GM20000 (cell line): Measurements from ENCODE around the gene PLXNB3.

Source experiments
- DNase-seq: peaks from one replicate; pipeline ENCODE4 v3.0.0; 2012; ENCODE audit warnings: low spot score
- TF ChIP-seq, protein P1 (sequence below): IDR thresholded peaks from 2 replicates; pipeline ENCODE4 v1.5.1; 2012; ENCODE audit warnings: mild to moderate bottlenecking, control low read depth; ENCODE audit errors: extremely low read depth, missing control alignments

Gene PLXNB3

DNA sequence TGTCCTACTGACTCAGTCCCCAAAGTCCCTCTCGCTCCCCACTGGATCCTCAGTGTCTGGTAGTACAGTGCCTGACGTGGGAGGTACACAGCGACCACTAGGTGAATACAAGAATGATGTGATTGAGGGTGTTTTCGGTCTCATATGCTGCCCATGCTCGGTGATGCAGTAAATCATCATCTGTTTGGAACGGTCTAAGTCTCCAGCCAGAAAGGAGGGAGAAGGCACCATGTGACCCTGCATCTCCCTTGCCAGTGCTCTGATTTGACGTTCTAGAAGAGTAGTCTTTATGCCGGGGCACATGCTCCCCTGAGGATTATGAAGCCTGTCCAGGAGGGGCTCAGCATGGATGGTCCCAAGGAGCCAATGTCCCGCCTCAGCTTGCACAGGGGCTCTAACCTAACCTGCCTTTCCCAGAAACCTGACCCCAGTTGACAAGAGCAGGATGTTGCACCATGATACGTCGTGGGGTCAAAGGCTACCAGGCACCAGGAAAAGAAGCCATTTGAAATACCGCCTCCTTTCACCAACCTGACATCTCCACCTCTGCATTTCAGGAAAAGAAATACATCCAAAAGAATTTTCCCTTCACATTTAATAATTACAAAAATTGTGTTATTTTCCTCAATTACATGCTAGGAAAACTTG lies 13.8 kb upstream of the PLXNB3 start:
- TF ChIP-seq, protein P1, sequence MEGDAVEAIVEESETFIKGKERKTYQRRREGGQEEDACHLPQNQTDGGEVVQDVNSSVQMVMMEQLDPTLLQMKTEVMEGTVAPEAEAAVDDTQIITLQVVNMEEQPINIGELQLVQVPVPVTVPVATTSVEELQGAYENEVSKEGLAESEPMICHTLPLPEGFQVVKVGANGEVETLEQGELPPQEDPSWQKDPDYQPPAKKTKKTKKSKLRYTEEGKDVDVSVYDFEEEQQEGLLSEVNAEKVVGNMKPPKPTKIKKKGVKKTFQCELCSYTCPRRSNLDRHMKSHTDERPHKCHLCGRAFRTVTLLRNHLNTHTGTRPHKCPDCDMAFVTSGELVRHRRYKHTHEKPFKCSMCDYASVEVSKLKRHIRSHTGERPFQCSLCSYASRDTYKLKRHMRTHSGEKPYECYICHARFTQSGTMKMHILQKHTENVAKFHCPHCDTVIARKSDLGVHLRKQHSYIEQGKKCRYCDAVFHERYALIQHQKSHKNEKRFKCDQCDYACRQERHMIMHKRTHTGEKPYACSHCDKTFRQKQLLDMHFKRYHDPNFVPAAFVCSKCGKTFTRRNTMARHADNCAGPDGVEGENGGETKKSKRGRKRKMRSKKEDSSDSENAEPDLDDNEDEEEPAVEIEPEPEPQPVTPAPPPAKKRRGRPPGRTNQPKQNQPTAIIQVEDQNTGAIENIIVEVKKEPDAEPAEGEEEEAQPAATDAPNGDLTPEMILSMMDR, result no peak
- DNase-seq, result no peak

GRCh38 chrX:153755136-153755535 lies 8.9 kb upstream of the PLXNB3 start:
- DNase-seq, result no peak
- TF ChIP-seq, protein P1, result no peak

DNA sequence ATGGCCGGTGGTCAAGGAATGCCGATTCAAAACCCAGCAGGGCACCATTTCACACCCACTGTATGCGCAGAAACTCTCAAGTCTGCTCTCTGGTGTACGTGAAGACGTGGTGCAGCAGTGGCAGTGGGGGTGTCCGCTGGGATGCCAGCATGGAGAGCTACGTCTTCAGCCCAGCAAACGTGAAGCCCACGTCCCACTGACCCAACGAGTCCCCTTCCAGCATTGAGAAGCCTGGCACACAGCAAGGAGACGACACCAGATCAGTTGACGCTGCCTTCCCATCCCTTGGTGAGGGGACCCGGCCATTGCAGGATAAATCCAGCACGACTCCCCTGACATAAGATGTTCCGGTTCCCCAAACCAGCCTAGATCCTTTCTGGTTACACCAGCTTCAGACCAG lies 2.2 kb upstream of the PLXNB3 start:
- TF ChIP-seq, protein P1, result no peak
- no peak for DNase-seq

DNA sequence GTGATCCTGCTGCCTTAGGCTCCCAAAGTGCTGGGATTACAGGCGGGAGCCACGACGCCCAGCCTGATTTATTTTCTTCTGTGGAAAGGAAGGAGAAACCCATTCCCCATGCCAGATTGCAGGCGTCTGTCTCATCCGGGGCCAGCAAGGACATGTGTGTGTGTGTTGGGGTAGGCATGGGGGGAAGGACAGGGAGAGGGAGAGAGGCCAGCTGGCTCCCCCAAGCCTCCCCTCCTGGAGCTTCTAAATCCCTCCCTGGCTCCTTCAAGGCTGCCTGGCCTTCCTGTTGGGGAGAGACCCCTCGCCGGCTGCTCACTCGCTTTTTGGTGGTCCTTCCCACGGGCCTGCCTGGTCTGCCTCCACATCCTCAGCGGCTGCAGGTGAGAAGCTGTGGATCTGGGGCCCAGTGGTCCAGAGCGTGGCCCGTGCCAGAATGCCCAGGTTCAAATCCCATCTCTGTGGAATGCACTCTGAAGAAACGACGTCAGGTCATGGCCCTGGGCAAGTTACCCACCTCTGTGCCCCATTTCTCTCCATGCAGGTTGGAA lies 1.3 kb upstream of the PLXNB3 start:
- TF ChIP-seq, protein P1, result no peak
- no peak for DNase-seq

DNA sequence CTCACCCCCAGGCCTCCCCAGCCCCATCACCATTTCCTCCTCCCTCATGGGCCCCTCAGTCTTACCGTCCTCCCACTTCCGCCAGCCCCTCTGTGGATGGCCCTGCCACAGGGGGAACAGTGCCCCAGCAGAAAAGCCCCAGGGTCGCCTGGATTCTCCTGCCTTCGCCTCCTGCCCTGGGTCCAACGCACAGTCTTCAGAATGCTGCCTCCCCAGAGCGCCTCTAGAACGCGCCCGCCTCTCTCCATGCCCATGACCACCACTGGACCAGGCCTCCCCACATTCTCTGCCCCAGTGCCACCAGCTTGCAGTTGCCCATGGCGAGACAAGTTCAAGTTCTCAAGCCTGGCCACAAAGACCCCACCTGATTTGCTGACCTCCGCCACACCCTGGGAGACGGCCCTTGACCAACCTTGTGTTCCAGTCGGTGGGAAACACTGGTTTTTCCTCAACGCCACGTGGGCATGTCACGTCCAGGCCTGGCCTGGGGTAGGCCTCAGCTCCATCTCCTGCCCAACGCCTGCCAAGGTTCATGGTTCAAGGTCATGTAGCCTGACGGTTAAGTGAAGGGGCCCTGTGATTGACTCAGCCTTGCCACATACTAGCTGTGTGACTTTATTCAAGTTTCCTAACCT lies 634 bp upstream of the PLXNB3 start:
- no peak for DNase-seq
- TF ChIP-seq, protein P1, result no peak

GRCh38 chrX:153764786-153765137 lies 713 bp downstream of the PLXNB3 start:
- DNase-seq, result no peak
- TF ChIP-seq, protein P1, result no peak
